ENCODE measurements around the gene LSMEM2.

GRCh38 chr3:50322386-50323091, 43.7 kb downstream of the LSMEM2 start, which contains the start of gene HYAL2:
- TF ChIP-seq CTCF (conservative IDR thresholded peaks at IDR 0.05; ENCODE audit: low read length) (no peak), EZH2phosphoT487 (IDR thresholded peaks at IDR 0.05; ENCODE audit: borderline replicate concordance) (no peak)

Data from Loucy (cell line).